Measurements from ENCODE around the gene DYSF. TPM values are rescaled to one million over a fixed set of nuclear protein-coding genes. Genes with fewer than 3 reads are reported as not detected.

DYSF gene
- total RNA-seq, 1 donor from 2014 or later, result 0.12 TPM

DNA sequence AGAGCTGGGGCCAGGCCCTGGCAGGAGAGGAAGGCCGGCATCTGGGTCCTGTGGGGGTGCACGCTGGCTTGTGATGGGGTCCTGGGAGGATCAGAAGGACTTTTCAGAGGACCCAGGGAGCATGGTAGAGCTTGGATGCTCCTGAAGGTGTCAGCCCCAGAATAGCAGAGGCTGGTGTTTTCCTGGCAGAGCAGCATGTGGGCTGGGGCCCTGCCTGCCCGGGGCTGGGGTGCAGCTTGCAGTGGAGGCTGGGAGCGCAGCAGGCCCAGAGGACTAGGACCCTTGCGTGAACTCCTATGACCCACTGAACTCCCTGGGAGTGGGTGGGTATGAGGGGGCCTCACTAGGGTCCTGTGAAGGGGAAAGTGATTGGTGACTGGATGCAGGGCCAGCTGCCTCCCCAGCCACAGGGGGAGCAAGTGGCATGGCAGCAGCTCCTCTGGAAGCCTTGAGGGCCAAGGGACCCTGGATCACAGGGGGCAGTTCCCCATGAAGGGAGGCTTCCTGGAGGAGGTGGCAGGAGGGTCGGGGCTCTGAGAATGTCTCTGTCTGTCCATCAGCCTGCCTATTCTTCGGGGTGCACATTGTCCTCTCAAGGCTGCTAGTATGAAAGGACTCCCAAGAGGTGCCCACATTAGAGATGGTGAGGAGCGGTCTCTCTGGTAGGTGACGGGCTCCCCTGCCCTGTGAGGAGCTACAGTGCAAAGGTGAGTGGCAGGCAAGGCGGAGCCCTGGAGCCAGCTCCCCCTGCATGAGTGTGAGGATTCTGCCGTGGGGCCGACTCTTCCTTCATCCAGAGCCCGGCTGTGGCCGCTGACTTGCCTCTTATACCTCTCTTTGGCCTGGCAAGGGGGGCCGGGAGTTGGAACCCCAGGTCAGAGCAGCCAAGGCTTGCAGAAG lies 249.0 kb downstream of the DYSF start:
- intact Hi-C loops (cut with micrococcal nuclease), result no loop called here

DNA sequence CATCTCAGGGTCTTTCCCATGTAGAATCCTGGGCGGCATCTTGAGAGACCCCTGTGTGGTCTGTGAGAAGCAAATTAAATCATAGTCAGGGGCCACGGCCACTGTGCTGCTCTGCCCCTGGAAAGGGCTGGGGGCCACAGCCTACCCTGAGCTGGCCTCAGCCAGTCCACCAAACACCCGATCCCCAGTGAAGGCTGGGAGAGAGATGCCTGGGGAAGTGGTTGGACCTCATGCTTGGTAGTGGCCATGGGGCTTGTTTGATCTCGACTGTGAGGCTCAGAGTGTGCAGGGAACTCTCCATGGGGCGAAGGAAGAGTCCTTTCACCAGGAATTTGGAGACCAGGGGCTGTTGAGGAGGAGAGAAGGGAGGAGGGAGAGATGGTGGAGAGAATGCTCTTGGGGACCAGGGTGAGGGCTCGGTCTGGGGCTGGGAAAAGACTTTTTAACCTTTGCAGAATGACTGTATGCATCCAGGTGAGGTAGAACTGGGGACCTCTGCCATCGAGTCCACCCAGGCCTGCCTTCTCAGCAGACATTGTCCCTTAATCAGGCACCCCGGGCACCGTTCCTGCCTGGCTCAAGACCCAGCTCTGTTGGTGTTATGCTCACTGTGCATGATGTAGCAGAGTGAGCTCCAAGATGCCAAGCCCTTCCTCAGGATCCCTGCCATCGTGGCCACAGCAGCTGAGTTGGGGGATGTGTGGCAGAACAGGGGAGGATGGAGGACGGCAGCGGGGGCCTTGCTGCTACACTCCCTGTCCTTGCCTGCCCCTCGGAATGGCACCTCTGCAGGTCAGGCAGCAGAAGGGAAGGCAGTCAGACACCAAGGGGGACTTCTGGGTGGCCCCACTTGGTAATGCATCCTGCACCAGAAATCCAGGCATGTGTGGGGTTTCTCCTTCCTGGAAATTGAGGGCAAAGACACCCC lies 249.9 kb downstream of the DYSF start:
- intact Hi-C loops (cut with micrococcal nuclease), result no loop called here

DNA sequence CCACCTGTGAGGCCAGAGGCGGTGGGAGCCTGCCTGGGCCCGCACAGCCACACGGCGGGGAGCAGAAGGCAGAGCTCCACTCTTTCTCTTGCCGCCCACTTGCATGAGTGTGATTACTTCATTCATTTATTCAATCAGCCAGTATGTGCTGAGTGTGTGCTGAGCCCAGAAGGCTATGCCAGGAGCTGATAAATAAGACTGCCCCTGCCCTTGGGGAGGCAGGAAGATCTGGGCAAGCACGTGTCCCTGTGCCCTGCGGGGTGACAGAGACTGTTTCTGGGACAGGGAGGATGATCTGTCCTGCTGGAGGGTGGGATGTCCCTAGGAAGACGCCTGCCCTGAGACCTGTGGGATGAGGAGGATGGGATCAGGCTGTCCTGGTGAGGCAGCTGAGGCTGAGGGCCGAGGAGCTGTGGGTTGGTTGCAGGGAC lies 250.8 kb downstream of the DYSF start:
- intact Hi-C loops (cut with micrococcal nuclease), result no loop called here

DNA sequence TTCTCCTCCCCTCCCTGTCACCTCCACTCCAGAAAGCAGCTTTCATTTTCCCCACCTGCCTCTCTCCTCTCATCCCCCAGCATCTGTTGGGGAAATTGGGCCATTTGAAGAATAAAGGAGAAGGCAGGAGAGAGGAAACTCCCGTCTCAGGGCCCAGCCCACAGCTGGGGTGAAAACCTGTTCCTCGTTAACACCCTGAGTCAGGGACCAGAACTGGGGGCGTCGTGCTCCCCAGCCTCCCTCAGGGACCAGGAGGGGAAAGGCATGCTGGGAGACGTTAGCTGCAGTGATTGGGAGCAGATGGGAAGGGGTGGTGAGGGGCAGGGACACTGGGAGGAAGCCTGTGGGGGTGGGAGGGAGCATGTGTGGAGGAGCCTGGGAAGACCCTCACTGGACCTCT lies 251.3 kb downstream of the DYSF start:
- intact Hi-C loops (cut with micrococcal nuclease), result no loop called here

DNA sequence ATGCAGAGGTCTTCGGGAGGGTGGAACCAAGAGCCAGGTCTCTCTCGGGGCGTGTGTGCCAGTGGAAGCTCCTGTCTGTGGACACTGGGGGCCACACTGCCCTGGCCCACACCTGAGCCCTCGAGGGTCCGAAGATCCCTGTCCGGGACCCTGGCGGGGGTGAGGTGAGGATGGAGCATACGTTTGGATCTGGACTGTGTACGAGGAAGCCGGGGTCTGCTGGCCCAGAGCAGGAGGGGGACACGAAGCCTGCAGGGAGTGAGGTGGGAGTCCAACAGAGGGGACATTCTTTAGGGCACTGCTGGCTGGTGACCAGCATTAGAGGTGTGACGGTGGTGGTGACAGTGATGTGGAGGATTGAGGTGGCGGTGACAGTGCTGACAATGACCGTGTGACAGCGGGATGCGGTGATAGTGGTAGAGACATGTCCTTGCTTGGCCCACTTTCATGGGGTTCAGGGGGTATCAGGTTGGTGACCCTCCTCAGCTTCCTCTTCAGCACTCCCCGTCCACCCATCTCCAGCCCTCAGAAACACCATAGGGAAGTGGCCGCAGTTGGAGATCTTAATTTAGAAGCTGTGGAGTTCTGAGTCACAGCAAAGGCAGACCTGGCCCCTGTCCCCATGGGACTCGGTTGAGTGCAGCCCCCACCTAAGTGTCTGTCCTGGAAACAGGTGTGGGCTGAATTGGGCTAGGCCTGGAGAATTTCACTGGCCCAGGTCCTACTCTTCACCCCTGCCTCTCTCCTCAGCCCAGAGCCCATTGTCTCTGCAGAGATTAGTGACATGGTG lies 252.0 kb downstream of the DYSF start:
- intact Hi-C loops (cut with micrococcal nuclease), result no loop called here

DNA sequence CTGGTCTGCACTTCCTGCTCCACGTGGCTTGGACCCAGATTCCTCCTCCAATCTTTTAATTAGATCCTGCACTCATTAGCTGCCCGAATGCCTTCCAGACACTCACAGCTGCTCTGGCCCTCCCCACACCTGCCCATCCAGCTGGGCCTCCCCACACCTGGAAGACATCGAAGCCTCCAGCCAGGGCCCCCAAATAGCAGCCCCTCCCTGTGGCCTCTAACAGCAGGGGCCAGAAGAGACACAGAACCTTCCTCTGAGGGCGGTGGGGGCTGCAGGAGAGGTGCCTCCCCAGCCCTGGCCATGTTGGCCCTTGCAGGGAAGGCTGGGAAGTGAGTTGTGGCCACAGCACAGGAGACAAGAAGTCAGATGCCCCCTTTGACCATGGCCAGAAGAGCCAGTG lies 252.8 kb downstream of the DYSF start:
- intact Hi-C loops (cut with micrococcal nuclease), result no loop called here

DNA sequence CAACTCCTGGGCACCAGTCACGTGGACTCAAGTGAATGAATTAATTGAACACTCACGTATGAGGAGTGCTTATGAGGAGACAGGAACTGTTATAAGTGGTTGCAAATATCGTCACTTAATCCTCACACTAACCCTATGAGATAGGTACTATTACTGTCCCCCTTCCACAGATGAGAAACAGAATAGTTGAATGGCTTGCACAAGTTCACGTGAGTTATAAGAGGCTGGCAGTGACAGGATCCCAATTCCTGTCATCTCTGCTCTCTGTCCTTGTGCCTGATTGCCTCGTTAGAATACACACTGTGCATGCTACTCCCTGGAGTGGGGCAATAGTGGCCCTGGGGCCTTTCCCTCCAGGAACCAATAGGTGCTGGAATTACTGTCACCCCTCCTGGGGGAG lies 253.5 kb downstream of the DYSF start:
- intact Hi-C loops (cut with micrococcal nuclease), result no loop called here

DNA sequence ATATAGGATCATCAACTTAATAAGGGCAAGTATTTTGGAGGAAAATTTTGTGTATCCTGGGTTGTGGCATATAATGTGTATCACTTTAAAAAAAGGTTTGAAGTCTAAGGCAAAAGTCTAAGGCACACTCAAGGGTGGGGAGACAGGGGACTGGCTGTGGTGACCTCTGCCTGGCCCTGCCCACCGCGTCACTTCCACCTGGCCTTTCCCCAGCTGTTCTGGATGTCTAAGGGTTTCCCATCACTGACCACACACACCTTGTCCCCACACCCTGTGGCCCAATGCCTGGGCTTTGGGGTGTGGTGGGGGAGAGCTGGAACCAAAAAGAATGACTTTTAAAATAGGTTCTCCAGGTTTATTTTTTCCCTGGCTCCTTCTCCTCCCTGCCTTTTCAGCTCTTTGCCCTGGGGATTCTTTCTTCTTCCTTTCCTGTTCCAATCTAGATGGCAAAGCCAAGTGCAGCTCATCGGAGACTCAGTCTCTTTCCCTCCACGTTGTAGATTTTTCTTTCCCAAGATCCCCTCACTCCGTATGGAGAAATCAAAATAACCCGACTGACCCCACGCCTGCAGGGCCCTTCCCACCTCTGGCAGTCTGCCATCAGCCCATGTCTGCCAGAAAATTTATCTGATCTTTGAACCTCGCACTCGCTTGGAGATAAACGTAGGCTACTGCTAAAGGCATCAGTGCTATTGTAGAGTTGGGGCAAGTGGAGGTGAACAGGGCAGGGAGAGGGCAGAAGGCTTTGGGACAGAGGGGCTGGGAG lies 257.2 kb downstream of the DYSF start:
- intact Hi-C loops (cut with micrococcal nuclease), result no loop called here

DNA sequence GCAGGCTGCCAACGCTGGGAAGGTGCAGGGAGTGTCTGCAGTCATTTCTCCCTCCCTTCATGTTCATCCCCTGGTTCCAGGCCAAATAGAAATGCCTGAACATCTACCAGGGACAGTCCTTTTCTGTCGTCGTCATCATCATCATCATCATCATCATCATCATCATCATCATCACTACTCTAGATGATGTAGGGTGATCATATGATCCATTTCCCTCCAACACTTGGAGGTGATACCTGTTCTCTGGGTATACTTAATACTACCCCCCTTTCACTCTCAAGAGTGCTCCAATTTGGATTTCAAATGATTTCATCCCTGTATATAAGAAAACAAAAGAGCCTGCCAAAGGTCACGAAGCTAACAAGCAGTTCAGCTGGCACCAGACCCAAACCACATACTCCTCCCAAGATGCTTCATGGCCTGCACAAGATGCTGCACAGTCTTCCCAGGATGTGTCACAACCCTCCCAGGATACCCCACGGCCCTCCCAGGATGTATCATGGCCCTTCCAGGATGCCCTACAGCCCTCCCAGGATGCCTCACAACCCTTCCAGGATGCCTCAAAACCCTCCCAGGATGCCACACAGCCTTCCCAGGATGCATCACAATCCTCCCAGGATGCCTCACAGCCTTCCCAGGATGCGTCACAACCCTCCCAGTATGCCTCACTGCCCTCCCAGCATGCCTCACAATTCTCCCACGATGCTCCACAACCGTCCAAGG lies 257.9 kb downstream of the DYSF start:
- intact Hi-C loops (cut with micrococcal nuclease), result no loop called here

DNA sequence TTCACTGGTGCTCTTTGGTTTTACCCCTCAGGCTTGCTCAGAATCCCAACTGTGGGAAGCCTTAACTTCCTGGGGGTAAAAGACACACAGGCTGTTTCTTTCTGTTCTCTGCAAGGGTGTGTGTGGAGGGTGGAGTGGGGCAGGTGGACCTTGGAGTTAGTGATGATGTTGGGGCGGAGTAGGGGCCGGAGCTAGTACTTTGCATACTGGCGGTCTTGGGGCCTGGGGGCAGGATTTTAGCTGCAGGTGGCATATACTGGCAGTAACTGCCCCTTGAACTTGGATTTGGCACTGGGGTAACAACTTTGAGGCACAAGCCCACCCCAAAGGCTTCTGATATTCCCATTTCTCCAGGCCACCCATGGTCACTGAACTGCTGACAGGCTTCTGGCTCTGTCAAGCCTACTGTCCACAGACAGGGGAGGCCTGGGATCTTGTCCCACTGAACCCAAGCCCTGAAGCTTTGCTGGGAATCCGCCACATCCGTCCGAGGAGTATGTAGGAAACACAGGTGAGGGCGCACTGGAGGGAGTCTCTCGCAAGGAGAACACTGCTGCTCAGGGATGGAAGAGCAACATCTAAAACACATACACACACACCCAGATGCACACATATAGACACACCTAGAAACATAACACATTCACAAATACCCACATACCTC lies 258.9 kb downstream of the DYSF start:
- intact Hi-C loops (cut with micrococcal nuclease), result no loop called here

DNA sequence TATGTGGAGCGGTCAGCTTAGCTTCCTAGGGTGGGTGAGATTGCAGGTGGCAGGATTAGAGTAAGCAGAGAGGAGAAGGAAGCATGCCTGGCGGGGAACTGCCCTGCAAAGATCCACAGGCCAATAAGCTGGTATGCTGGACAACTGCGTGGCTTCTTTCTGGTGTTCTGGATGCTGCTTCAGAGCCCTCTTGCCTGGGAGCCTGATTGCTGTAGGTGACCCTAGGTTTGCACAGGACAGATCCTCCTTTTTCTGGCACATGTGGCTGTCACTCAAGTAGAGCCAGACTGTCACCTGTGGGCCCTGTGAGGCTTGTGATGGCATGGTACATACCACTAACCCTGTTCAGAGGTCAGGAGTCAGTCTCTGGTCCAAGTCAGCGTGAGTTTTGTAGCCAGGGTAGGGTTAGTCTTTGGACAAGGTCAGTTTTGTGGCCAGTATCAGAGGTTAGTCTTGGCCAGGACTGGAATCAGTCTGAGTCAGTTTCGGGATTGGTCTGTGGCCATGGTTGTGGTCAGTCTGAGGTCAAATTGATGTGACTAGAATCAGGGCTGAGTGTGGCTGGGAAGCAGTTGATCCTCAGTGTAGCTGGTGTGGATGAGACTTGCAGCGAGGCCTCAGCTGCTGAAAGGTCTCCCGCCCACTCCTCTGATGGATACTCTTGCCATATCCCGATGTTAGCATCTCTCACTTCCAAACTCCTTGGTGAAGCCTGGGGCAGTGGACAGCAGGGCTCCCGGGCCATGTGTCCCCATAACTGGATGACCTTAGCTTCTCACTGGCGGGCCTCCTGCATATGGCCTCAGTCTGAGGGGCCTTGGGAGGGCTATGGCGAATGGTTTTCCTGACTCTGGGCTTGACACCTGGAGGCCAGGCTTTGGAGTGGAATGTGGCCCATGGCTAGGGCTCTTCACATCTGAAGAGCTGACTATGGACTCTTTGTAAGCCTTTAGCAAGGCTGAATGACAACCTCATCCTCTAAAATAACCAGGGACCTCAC lies 260.5 kb downstream of the DYSF start:
- intact Hi-C loops (cut with micrococcal nuclease), result no loop called here

DNA sequence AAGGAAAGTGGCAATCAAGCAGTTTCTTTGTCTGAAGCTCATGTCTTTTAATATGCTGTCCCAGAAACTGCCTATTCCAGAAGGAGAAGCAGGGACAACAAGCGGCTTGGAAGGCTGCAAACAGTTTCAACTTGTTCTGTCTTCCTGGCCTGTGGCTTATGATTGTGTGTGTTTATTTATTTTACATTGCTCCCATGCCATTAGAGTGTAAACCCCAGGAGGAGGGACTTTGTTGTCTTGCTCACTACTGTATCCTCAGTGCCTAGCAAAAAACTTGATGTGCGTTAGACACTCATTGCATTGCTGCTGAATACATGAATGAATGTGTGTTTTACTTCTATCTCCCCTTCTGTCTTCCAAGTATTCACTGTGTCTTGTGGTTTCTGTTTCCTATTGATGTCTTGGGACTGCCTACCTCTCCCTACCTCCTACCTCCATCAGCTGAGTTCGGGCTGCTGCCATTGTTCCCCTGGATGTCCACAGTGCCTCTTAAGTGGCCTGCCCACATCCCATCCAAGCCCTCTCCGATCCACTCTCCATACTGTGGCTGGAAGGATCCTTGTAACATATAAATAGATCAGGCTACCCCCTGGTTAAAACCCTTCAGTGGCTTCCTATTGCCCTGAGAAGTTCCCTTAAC lies 261.4 kb downstream of the DYSF start:
- intact Hi-C loops (cut with micrococcal nuclease), result no loop called here

DNA sequence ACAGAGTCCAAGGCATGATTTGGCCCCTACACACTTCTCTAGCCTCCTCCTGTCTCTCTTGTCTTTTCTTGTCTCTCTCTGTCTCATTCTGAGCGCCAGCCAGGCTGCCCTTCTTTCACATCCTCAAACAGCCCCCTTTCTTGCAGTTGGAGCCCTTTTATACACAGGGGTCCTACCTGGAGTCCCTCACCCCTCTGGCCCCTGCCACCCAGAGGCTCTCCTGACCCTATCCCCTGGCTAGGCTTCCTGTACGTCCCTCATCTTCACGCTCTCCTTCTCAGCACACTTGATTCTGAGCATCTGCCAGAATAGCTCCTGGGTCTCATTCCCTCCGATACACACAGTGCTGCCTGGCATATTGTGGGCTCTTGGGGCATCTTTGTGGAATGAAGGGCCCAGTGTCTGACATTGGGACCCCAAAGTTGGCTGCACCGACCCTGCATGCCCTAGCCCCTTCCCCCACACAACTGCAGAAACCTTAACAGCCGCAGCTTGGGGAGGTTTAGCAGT lies 261.9 kb downstream of the DYSF start:
- intact Hi-C loops (cut with micrococcal nuclease), result no loop called here

DNA sequence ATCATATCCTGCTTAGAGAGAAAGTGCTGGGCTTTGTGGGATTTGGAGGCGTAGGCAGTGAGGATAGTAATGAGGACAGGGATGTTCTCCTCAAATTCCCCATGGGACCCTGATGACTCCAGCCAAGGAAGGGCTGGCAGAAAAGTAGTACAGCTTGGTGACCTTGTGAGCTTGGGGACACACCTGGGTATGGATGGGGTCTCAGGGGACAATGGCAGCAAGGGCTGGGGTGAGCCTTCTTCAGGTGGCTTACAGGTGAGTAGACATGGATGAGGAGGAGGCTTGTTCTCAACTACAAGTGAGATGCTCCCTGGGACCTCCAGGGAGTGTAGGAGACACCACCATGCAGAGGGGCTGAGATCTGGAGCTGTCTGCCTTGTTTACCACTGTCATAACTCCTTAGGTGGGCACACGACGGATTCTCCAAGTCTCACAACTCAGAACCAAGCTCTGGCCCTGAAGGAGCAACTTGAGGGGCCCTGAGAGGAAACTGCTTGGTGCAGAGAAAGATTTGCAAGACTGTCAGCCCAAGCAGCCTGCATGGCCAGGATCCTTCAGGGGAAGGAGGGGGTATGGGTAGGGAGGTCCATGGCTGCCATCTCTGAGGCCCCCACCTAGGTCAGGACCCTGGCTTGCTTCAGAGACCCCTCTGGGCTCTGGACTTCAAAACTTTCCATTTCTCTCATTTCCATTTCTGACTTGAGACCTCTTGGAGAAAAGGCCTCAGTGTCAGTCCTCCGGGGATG lies 262.8 kb downstream of the DYSF start:
- intact Hi-C loops (cut with micrococcal nuclease), result no loop called here

DNA sequence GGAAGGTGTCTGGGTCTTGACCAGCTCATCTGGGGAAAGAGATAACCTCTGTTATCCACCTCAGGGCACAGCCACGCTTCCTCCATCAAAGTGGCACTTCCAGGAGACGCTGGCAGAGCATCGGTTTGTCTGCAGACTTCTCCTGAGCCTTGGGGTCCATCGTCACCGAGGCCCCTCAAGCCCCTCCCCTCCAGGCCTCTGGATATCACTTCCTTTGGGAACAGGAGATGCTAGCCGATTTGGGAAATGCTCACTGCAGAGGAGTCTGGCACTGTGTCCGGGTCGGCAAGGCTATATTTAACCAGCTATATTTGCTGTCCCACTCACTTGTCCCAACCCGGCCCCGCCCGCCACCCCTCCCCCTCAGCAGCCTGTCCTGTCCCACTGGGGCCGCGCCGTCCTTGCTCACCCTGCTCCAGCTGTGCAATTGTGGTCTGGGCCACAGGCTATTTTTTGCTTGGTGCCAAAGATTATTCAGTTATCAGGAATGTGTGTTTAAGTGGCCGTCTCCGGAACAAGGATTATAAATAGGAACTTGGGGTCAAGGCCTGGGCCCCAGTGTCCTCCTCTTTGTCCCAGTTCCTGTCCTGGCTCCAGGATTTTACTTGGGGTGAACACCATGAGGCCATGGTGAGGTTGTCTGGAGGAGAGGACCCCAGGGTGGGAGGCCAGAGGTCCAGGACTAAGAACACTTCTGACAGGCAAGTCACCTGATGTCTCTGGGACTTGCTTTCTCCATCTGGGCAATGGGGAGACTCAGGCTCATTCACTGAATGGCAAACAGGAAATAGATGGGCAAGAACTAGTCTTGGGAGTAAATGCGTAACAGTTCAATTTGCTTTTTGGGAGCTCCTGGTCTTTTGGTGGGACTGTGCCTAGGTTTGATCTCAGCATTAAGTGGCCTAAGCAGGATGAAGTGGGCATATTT lies 263.6 kb downstream of the DYSF start:
- intact Hi-C loops (cut with micrococcal nuclease), result no loop called here

DNA sequence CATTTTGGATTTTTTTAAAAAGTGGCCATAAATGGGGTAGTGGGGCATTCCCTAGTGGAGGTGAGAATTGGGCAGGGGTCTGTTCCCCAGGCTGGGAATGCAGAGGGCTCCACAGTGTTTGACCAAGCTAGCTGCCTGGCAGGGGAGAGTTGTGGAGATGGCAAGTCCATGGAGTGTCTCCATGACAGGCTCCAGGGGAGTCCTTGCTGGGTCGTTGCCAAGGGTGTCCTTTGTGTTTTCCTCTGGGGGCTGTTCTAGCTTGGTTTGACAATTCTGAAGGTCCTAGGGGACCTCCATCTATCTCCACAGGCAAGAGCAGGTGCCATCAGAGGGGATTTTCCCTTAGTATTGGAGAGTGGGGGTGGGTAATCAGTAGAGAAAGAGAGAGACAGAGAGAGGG lies 265.3 kb downstream of the DYSF start:
- intact Hi-C loops (cut with micrococcal nuclease), result no loop called here

Measured in T-helper 1 cell treated with Interleukin-12 subunit alpha and Interleukin-12 subunit beta and Interleukin-4 antibody, amounts not matched to agents 30 ng/mL and 1 ng/mL, for 36 hours (primary cell).